Islet of Langerhans (tissue), 1 donor: ENCODE results near the gene SLC36A4.
"Not testable (repeated sequence)": the region's sequence is repeated elsewhere in the genome, so short reads cannot be mapped to it uniquely, and the experiment has no call there.

Source experiments
- FAIRE-seq: peaks from one replicate; lab custom pipeline; 2011; peaks lifted over from hg19 to GRCh38; lab: Jason Lieb, UNC

The SLC36A4 gene

GRCh38 chr11:93118276-93118675, 79.5 kb downstream of the SLC36A4 start:
- no peak for FAIRE-seq

GRCh38 chr11:93117565-93117964, 80.2 kb downstream of the SLC36A4 start:
- FAIRE-seq, result no peak

- FAIRE-seq, result no peak
These were observed 81.0 kb downstream of the SLC36A4 start for GRCh38 chr11:93116641-93117441.

- no peak for FAIRE-seq
These were observed 83.5 kb downstream of the SLC36A4 start for GRCh38 chr11:93114304-93114703.

- FAIRE-seq, result no peak
These were observed 84.0 kb downstream of the SLC36A4 start for GRCh38 chr11:93113824-93114223.

- FAIRE-seq, result not testable (repeated sequence)
These were observed 86.6 kb downstream of the SLC36A4 start for GRCh38 chr11:93111147-93111546.

- no peak for FAIRE-seq
These were observed 97.6 kb downstream of the SLC36A4 start for GRCh38 chr11:93100211-93100610.

GRCh38 chr11:93099806-93100205, 98.0 kb downstream of the SLC36A4 start:
- FAIRE-seq, result no peak
